Measurements from ENCODE around the gene CLCN5.

DNA sequence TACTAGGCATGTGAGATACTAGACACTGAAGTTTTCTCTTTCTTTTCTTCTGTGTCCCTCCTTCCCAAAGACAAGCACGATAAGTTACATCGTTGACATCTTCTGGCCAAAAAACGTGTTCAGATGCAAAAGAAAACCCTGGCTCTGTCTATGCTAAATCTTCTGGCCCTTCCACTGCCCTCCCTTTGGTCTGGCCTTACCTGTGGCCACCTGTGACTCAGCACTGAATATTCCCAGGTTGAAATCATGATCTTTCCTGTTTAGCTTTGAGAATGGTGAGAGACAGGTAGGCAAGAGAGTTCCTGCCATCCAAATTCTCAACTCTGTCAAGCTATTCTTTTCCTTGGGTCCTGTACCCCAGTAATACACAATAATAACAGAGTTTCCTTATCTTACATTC lies 12.3 kb downstream of the CLCN5 start:
- TF ChIP-seq, protein P1, sequence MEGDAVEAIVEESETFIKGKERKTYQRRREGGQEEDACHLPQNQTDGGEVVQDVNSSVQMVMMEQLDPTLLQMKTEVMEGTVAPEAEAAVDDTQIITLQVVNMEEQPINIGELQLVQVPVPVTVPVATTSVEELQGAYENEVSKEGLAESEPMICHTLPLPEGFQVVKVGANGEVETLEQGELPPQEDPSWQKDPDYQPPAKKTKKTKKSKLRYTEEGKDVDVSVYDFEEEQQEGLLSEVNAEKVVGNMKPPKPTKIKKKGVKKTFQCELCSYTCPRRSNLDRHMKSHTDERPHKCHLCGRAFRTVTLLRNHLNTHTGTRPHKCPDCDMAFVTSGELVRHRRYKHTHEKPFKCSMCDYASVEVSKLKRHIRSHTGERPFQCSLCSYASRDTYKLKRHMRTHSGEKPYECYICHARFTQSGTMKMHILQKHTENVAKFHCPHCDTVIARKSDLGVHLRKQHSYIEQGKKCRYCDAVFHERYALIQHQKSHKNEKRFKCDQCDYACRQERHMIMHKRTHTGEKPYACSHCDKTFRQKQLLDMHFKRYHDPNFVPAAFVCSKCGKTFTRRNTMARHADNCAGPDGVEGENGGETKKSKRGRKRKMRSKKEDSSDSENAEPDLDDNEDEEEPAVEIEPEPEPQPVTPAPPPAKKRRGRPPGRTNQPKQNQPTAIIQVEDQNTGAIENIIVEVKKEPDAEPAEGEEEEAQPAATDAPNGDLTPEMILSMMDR (IDR thresholded peaks at IDR 0.05), result no peak
- no peak for TF ChIP-seq POLR2A (IDR thresholded peaks at IDR 0.05)
